ENCODE results near the gene NT5DC1. TPM values are rescaled to one million over a fixed set of nuclear protein-coding genes. Genes with fewer than 3 reads are reported as not detected.

The NT5DC1 gene
- 8.4 and 13.8 TPM in 2 replicates for total RNA-seq

DNA sequence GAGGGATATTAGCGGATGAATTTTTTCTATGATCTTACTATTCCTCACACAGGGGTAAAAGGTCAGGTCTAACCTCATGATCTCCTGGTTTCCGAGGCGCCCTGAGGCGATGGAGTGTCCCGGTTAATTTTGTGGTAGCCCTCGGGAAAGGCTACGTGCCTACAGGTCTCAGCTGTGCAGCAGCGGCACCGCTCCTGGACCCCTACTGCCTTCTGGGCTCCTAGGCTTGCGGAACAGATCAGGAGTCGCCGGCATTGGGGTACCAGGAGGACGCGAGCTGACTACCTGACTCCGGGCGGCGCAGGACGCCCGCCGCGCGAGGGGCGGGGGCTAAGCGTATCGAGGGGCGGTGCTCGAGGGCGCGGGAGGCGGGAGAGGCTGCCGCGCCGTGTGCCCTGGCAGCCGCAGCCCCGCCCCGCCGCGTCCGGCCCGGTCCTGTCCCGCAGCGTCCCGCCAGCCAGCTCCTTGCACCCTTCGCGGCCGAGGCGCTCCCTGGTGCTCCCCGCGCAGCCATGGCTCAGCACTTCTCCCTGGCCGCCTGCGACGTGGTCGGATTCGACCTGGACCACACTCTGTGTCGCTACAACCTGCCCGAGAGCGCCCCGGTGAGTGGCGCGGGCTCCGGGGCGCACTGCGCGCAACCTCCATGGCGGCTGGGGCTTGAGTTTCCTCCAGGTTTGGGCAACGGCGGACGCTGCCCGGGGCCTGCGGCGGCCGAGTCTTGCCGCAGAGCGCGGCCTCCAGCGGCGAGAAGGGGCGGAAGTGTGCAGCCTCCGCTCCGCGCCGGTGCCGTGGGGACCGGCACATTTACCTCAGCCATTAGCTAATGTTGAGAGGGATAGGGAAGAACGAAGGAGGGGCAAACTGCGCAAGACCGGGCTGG is at the start of gene NT5DC1:
TSS of gene NT5DC1 (plus strand) at position 435 of the 883 bp plus-strand sequence. CDS start at position 513, 78 bp downstream.

DNA sequence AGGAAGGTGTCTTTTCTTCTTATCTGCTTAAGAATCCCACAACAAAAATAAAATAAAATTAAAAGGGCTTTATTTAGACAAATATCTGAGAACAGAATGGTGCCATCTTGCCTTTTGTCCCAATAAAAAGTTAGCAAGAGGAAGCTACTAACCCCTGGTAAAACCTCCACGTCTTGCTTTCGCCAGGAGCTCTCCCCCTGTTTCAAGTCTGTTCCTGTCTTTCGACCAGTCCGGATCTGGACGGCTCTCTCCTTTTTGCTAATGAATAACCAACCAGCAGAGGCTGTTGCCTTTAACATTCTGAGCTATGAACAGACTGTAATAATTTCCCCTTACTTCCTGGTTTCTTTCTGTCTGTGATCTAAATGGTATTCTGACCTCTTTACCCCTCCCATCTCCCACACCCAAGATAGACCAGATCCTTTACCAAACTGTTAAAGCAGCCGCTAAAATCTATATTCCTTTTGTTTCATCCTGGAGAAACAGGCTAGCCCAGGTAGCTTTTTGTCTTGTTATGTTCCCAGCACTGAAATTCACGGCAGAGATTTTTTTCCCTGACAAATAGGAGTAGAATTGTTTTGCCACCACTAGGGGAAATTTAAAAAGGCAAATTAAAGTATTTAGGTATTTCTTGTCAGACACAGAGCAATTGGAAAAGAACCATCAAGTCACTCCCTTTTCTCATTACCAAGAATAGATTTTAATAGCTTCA is 39.9 kb upstream of the NT5DC1 start, which contains the start of gene FRK:
TSS of gene FRK (minus strand) at position 320 of the 712 bp plus-strand sequence. CDS start 580 bp downstream, outside the sequence.

DNA sequence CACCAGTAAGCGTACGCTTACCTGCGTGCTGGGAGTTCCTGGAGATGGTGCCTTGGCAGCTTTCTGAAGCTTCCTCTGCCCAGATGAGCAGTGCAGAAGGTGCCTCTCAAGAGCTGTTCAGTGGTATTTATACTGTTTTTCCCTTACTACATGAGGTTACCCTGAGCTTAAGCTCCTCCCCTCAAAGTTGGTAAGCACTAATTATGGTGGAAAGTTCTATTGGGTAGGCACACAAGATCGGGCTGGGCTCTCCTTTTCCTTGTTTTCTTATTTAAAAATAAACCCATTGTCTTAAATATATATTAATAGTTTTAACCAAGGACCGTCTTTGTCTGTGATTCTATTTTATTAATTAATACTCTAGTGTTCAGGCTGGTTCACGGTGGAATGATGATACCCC is 25.4 kb downstream of the NT5DC1 start, which contains the start of gene COL10A1:
TSS of gene COL10A1 (minus strand) at position 101 of the 400 bp plus-strand sequence. CDS start 640 bp downstream, outside the sequence.

DNA sequence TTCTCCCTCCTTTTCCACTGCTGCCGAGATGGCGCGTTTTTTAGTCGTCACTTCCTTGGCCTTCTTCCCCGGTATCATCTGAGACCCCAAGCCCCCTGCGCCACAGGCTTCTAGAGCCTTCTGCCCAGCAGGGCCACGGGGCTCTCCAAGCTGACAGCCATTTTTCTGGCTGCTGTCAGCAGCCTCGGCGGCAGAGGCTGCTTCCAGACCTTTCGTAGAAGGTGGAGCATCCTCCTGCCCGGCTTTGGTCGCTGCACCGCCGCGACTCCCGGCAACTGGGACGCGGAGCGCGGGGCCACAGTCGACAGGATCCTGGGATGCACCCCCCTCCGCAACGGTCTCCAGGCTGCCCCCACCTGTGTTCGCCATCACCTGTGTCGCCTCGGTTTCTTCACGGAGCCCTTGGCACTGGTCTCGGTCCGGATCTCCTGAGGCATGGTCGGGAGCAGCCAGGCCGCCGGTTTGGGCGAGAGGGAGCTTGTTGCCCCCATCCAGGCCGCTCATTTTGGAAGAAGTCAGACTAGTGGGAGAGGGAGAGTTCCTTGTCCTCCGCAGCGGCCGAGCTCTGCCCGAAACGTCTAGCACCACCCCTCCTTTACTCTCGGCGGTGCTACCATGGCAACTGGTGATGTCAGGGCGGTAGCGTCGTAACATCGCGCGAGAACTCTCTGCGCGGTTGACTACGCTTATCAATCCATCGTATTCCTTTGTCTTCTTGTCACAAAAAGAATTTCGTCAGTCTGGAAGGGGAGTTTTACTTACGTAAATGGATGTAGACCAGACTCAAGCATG is 153.0 kb downstream of the NT5DC1 start, which contains the start of gene TSPYL4:
TSS of gene TSPYL4 (minus strand) at position 571 of the 792 bp plus-strand sequence. CDS start at position 504, 67 bp downstream.

DNA sequence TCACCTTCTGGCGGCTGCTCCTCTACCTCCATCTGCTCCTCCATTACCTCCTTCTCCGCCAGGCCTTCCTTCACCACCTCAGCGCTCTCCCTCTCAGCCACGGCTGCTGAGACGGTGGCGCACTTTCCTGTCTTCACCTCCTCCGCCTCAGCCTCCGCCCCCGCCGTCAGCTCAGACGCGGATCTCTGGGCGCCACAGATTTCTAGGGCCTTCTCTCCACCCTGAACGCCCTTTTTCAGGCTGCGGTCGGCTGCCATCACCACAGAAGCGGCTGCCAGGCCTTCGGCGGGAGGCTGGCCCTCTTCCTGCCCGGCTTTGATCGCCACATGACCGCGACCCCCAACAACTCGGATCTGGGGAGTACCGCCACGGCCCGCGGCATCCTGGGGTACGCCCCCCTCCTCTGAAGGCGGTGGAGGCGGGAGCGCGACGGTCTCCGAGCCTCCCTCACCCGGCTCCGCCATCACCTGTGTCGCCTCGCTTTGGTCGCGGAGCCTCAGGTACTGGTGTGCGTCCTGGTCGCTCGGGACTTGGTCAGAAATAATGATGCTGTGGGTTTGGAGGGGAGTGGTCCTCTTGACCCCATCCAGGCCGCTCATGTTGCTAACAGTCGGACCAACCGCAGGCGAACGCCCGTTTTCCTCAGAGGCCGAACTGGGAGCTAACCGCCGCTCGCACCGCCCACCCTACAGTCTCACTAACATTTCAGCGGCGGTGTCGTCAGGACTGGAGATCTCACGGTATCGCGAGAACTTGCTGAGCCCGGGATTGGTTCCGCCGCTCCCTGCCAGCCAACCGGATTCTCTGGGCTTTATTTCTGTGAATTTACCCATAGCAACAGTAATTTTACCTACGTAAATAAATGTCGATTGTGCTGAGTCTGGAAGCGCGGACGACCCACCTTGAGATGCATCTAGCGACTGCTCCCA is 178.8 kb downstream of the NT5DC1 start, which contains the start of gene TSPYL1:
TSS of gene TSPYL1 (minus strand) at position 699 of the 929 bp plus-strand sequence. CDS start at position 599, 100 bp downstream.

Other genes starting within 250 kb of the NT5DC1 start
- gene FRK, start 40.0 kb upstream of the NT5DC1 start, total RNA-seq: under 0.01 TPM in 1 of 2 replicates, not detected in the other
- gene COL10A1, start 25.3 kb downstream of the NT5DC1 start, total RNA-seq: not detected in 2 replicates
- gene TSPYL4, start 153.2 kb downstream of the NT5DC1 start, total RNA-seq: 15.4 and 17.2 TPM in 2 replicates
- gene TSPYL1, start 179.1 kb downstream of the NT5DC1 start, total RNA-seq: 48.4 and 54.3 TPM in 2 replicates

Measured in mammary microvascular endothelial cell (primary cell).